ENCODE data around the gene NR5A2.

Gene NR5A2

DNA sequence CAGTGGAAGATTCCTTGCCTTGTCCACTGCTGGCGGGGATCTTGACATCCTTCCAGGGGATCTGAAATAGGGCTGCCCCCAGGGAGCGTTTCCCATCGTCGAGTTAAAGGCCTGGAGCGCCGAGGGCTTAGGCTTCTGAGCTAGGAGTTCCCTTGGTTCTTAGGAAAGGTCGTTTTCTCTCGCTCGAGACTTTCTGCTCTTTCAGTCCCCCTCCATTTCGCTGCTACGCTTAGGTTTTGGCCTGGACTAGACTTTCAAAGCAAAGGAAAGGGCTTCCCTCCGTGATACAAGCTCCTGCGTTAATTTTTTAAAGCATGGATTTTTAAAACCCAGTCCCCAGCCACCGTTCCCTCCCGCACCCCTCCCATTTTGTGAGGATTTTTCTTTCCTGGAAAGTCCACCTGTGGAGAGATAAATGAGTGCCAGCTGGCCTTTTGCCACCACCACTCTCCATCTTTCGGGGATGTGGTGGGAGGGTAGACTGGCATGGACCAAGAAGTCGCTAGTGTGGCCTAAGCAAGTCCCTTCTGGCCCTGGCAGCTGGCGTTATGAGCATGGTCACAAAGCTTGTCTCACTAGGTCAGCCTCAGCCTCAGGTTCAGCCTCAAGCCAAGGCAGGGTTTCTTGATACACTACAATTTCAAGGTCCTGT is 9.2 kb downstream of the NR5A2 start:
- no peak for DNase-seq

- DNase-seq = no peak
Measured at GRCh38 chr1:200037501-200037900, 10.0 kb downstream of the NR5A2 start.

DNA sequence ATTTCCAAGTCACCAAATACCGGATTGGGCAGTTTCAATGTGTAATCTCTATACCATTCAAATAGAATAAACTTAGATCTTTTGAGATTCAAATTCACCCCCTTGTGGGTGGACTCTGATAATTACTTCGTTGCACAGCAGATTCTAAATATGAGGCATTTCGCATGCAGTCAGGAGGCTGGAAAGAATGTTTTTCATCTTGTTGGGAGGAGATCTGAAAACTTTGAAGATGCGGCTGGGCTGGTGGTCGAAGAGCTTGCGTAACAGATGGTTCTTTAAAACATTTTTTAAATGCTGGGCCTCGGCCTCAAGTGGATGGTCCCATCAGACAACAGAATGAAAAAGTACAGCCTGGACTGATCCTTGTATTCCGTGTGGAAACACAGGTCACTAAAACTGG is 10.4 kb downstream of the NR5A2 start:
- no peak for DNase-seq

- no peak for DNase-seq
Measured at GRCh38 chr1:200038325-200038980, 10.9 kb downstream of the NR5A2 start.

DNA sequence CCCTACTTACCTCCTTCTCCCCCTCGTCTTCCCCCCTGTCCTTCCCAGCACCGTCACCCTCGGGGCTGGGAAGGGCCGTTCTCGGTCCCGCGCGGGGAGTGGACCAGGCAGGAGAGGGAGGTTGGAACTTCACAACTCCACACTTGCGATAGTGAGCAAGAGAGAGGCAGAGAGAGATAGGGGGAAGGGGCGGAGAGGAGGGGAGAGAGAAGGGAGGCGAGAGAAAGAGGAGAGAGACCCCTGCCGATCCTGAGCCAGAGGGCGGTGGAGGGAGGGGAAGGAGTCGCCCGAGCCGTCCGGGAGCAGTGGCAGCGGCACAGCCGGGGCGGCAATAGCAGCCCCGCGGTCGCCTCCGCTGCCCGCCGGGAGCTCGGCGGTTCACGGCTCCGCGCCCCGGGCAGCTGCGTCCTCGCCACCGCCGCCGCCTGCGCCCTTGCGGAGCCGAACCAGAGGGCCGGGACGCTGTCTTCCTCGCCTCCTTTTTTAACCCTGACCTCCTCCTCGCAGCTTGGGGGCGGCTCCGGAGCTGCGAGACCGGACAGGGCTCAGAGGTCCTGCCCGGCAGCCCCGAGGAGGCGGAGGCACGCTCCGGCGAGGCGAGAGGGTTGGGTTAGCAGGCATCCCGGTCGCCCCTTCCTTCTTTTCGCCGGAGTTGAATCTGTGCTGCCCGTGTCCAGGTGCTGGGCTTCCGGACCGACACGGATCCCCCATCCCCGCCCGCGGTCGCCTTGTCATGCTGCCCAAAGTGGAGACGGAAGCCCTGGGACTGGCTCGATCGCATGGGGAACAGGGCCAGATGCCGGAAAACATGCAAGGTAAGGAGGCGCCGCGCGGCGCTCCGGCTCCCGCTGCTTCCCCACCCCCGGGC is 11.7 kb downstream of the NR5A2 start:
- peak; percentile 16 for DNase-seq

- no peak for DNase-seq
Measured at GRCh38 chr1:200039849-200040474, 12.5 kb downstream of the NR5A2 start.

GRCh38 chr1:200040481-200041138 is 13.1 kb downstream of the NR5A2 start:
- no peak for DNase-seq

- DNase-seq = no peak
Measured at GRCh38 chr1:200041337-200042118, 14.0 kb downstream of the NR5A2 start.

DNA sequence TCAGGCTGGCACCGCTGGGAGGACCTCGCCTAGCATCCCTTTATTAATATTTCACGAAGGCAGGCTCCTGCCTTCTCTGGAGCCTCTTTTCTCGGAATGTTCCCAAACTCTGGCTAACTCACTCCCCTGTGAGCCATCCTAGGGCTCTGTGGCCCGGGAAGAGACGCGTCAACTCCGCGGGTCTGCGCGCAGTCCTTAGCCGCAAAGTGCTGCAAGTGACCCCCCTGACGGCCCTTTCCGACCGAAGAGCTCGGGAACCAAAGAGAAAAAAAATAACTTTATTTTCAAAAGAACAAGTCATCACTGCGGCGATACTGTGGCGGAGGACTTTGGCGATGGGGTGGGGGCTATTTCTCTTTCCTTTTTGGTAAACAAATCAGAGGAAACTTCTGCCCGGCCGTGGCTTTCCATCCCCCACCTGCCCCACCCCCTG is 14.6 kb downstream of the NR5A2 start:
- no peak for DNase-seq

- DNase-seq = no peak
Measured at GRCh38 chr1:200042552-200043335, 15.2 kb downstream of the NR5A2 start.

DNA sequence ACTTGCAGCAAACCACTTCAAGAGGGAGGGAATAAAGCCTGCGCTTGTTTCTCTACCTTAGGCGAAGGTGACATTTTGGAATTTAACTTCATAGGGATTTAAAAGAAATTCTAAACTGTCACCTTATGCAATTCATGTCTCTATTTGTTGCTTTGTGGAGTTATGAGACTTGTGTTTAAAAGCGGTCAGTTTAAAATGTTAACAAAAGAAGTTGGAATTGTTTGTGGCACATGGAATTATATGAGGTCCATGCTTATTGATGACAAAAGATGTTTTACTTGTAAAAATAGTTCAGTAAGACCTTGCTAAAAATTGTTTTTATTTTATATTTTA is 15.8 kb downstream of the NR5A2 start:
- DNase-seq = no peak

- no peak for DNase-seq
Measured at GRCh38 chr1:200046115-200046514, 18.6 kb downstream of the NR5A2 start.

GRCh38 chr1:200048244-200048643 is 20.7 kb downstream of the NR5A2 start:
- DNase-seq = no peak

DNA sequence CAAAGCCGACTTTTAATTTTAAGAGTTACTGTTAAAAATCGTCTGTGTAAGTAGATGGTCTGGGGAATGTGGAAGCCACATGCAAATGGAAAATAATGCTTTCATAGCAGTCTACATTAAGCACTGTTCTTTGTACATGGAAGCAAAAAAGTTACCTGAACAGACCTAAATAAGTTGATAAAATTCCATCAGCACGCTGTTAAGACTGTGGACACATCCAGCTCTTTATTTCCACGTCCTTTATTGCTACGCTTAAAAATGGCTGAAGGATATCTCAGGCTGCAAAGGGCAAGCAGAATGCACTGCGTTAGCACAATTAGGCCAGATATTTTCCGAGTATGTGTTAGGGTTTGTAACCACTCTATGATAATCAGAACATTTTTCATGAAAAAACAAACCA is 22.3 kb downstream of the NR5A2 start:
- no peak for DNase-seq

DNA sequence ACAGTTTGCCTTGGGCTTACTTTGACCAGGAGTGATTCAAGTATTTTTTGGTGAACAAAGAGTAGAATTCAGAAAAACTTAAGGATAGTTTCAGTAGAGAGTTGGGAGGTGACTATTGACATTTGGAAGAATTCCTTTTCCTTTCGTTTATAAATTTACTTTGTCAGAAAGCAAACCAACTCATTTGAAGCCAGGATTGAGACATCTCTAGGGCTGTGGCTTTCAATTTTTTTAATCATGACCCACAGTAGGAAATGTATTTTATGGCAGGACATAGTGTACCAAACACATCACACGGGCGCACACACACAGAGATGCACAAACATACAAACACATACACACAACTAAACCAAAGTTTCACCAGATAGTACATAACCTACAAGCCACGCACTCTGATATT is 24.1 kb downstream of the NR5A2 start:
- DNase-seq = no peak

DNA sequence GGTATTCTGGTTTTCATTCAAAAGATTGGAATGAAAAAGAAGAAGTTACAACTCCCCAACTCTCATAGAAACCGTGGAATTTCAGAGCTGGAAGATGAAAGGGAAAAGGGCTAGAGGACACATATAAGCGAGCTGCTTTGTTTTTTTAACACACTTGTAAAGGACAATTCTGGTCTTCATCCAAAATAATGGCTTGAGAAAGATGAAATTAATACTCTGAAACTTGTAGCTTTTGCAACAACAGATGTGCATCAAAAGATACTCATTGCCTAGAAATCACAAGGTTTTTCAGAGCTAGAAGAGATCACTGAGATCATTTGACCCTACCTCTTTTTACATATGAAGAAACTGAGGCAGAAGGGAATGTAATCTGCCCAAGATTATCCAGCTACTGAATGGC is 25.6 kb downstream of the NR5A2 start:
- no peak for DNase-seq

DNA sequence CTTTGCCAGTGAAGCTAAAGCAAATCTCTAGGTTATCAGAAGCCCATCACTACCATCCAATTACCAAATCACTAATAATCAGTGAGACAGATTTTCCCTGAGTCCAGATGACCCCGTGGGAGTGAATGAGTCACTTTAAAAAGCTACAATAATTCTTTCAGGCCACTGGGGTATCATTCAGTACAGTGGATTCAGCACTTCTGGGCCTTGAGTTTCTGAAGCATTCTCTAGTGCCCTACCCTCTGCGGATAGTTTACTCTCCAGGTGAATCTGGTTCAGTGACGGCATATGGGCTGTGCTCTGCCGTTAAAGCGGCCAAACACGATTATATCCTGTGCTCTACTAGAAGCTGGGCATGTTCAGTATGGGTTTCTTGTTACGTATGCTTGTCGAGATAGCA is 26.1 kb downstream of the NR5A2 start:
- no peak for DNase-seq

- no peak for DNase-seq
Measured at GRCh38 chr1:200058341-200058740, 30.8 kb downstream of the NR5A2 start.

GRCh38 chr1:200062143-200062542 is 34.6 kb downstream of the NR5A2 start:
- DNase-seq = no peak

DNA sequence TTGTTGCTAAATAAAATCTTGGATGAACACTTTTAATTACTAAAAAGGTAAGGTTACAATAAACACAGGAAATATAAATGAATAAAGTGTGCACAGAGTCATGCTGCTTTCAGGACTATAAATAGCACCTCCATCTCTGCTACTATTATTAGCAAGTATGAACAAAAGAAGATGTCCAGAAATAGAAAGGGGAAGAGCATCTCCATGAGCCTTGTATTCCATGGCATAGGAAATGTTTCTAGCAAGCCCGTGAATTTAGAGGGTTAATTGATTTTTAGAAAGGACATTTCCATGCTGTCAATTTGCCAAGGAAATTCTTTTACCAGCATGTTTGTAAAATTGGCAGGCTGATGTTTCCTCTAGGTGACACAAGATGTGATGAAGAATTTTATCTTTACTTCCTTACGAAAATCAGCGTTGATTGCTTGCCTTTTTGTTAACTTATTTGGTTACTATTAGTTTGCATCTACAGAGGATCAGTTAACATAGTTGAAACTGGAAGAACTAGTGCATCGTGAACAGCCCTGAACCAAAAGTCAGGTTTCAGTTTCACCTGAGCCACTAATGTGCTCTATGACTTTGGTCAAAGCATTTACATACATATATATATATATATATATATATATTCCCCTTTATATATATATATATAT is 45.3 kb downstream of the NR5A2 start:
- no peak for DNase-seq

GRCh38 chr1:200073286-200073637 is 45.8 kb downstream of the NR5A2 start:
- DNase-seq = no peak
